Fibroblast of the aortic adventitia (primary cell): ENCODE results near the gene PSMD3. TPM values are rescaled to one million over a fixed set of nuclear protein-coding genes. Genes with fewer than 3 reads are reported as not detected.

ENCODE experiments used
- DNase-seq: peaks from one replicate; pipeline ENCODE4 v3.0.0-alpha.2; 2010; ENCODE audit warnings: low read depth
- H3K4me3 ChIP-seq: 2 replicates; pipeline ENCODE4 v1.5.1; 2011; ENCODE audit warnings: low read depth, mild to moderate bottlenecking, control low read depth, low read length, moderate library complexity
- CTCF ChIP-seq: IDR thresholded peaks from 2 replicates; pipeline ENCODE4 v1.5.1; 2011; ENCODE audit warnings: mild to moderate bottlenecking, low read length, control low read depth, inconsistent platforms; ENCODE audit not compliant: insufficient read depth
- total RNA-seq: library from RNA; depleted of rRNA; stranded (reverse); fragments of >200 nt; gene quantifications from 2 replicates; pipeline ENCODE4 v1.2.3, GENCODE V29; 2012; ENCODE audit warnings: low replicate concordance

PSMD3 gene
- total RNA-seq, 1 donor = 73.5 TPM

DNA sequence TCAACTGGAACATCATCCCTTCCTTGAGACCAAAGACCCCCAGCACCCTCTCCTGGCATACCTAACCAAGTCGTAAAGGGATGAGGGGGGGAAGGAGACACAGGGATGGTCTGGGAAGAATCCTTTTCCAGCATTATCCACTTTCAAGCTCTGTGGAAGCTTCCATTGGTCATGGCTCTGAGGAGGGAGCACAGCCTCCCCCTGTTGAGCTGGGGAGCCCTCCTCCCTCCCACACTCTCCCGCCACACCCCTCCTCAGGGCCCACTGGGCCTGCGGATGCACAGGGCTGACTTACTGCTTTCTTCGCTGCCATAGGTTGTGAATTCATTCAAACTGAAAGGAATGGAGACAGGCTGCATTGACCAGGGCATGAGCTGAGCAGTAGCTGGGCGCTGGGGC is 47.0 kb downstream of the PSMD3 start:
- H3K4me3 ChIP-seq = no peak overlapping the region
- TF ChIP-seq CTCF = no peak
- no peak for DNase-seq

DNA sequence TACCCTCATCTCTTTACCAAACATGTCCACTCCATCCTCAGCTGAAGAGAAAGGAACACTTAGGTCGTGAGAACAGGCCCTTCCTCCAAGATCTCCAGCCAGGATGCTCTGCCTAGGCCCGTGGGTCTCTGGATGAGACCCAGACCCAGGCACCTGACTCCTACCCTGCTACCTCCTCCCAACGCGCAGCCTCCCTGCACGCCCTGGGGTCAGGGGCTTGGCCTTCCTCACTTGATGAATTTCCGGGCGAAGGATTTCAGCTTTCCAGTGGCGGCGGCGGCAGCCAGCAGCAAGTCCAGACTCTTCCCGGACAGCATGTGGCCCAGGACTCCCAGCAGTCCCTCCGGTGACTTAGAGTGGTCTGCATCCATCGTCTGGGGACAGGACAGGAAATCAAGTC is 48.0 kb downstream of the PSMD3 start:
- no peak for DNase-seq
- TF ChIP-seq CTCF = no peak
- no peak overlapping the region for H3K4me3 ChIP-seq

GRCh38 chr17:40031706-40032105 is 51.1 kb downstream of the PSMD3 start:
- no peak overlapping the region for H3K4me3 ChIP-seq
- TF ChIP-seq CTCF = no peak
- no peak for DNase-seq

- TF ChIP-seq CTCF = no peak
- no peak for DNase-seq
- H3K4me3 ChIP-seq = no peak overlapping the region
Measured at GRCh38 chr17:40032322-40033320, 52.0 kb downstream of the PSMD3 start.

GRCh38 chr17:40033339-40033738 is 52.7 kb downstream of the PSMD3 start:
- no peak for TF ChIP-seq CTCF
- H3K4me3 ChIP-seq = no peak overlapping the region
- DNase-seq = no peak

GRCh38 chr17:40034426-40035161 is 54.0 kb downstream of the PSMD3 start:
- H3K4me3 ChIP-seq = no peak overlapping the region
- DNase-seq = no peak
- TF ChIP-seq CTCF = no peak
